Stomach (tissue), 9 donors: ENCODE results near the gene ANKRD55. TPM values are rescaled to one million over a fixed set of nuclear protein-coding genes. Genes with fewer than 3 reads are reported as not detected.
"Not testable (repeated sequence)": the region's sequence is repeated elsewhere in the genome, so short reads cannot be mapped to it uniquely, and the experiment has no call there.

Experiments
- DNase-seq, 2 donors: peaks; one replicate each; pipeline versions ENCODE4 v3.0.0 to v3.0.0-alpha.2; 2013 to 2019
- H3K27ac ChIP-seq, 5 donors: fragments of 200-600 bp in 4 of 5; sonication (generic) in 4 of 5; one replicate each; pipeline ENCODE4 v1.5.1; 2013 to 2019; ENCODE audit warnings: mild to moderate bottlenecking in 1 of 5, moderate library complexity in 1 of 5
- H3K27me3 ChIP-seq, 3 donors: fragments of 200-600 bp; sonication (generic); one replicate each; pipeline ENCODE4 v1.5.1; 2017 to 2019; ENCODE audit warnings: mixed run types in 1 of 3
- H3K36me3 ChIP-seq, 4 donors: fragments of 200-600 bp; sonication (generic); 1 replicate in 3 of 4; 2 replicates in 1 of 4; pipeline ENCODE4 v1.5.1; 2016 to 2019
- H3K4me1 ChIP-seq, 4 donors: fragments of 200-600 bp; sonication (generic); one replicate each; pipeline ENCODE4 v1.5.1; 2016 to 2019
- H3K4me3 ChIP-seq, 4 donors: fragments of 200-600 bp; sonication (generic) in 3 of 4; one replicate each; pipeline ENCODE4 v1.5.1; 2016 to 2019; ENCODE audit warnings: mild to moderate bottlenecking in 1 of 4
- H3K9me3 ChIP-seq, 4 donors: fragments of 200-600 bp; sonication (generic); one replicate each; pipeline ENCODE4 v1.5.1; 2016 to 2019
- CTCF ChIP-seq, 7 experiments: fragments of 450-650 bp in 4 of 7; fragments of 200-600 bp in 3 of 7; sonication (generic) in 3 of 7; IDR thresholded peaks; one replicate each; pipeline ENCODE4 v1.5.1; 2016 to 2019; ENCODE audit warnings: antibody characterized with exemption in 7 of 7, control low read depth in 2 of 7, mild to moderate bottlenecking in 1 of 7
- EP300 ChIP-seq: sonication (generic); formaldehyde crosslinking; IDR thresholded peaks from one replicate; pipeline ENCODE4 v1.6.1; 2017; ENCODE audit warnings: antibody characterized with exemption
- POLR2A ChIP-seq, 4 donors: fragments of 450-650 bp; IDR thresholded peaks; one replicate each; pipeline ENCODE4 v1.6.1; 2016; ENCODE audit warnings: antibody characterized with exemption in 4 of 4, control low read depth in 2 of 4, mild to moderate bottlenecking in 1 of 4, moderate library complexity in 1 of 4
- POLR2AphosphoS5 ChIP-seq, 3 donors: sonication (generic); formaldehyde crosslinking; IDR thresholded peaks; one replicate each; pipeline ENCODE4 v1.6.1; 2016; ENCODE audit warnings: antibody characterized with exemption in 3 of 3
- WGBS, 5 donors: extraction: QIAGEN DNeasy Blood & Tissue Kit in 3 of 5; methylation state at CpG; one replicate each; pipeline versions ENCODE4 v1.1.5 to v1.1.7; 2013 to 2018; 5-methylcytosine and 5-hydroxymethylcytosine counted together
- intact Hi-C: fragments of 100-400 bp; cut with DNase I; formaldehyde crosslinking; loops from one replicate; pipeline ENCODE4 v1.15.1; 2023; ENCODE audit warnings: low total_unique reads
- polyA plus RNA-seq, 3 donors: library from polyadenylated mRNA; stranded (reverse); fragments of 200-250 nt; gene quantifications; one replicate each; pipeline ENCODE4 v1.2.3, GENCODE V29; 2013
- total RNA-seq, 5 donors: library from RNA; depleted of rRNA; stranded (reverse); fragments of >200 nt; gene quantifications; one replicate each; pipeline versions ENCODE4 v1.1.0 to v1.2.3, GENCODE V29; 2014 to 2016
- donor health status: healthy with polysubstance abuse.
- donor health status: Bipolar disorder and iron deficiency.
- donor health status: healthy.

ANKRD55 gene
- total and polyA plus RNA-seq, 8 donors = 0.08 to 0.18 TPM; not detected in 6

GRCh38 chr5:56085193-56085592, 147.9 kb downstream of the ANKRD55 start:
- no peak overlapping the region for H3K4me3 ChIP-seq
- 42 to 67% (median 58%) methylated on average over 3 of the region's 3 CpGs for WGBS, 5 donors
- H3K27me3 ChIP-seq = no peaks in the 10 kb centered on the region
- DNase-seq = no peak
- intact Hi-C loops = no loop called here
- H3K9me3 ChIP-seq = no peaks in the 10 kb centered on the region
- peaks cover 4 to 11% (median 9%) of the 10 kb centered on the region in 4 donors for H3K4me1 ChIP-seq
- TF ChIP-seq POLR2A (IDR thresholded peaks at IDR 0.05) (no peak), CTCF (IDR thresholded peaks at IDR 0.05) (no peak), POLR2AphosphoS5 (IDR thresholded peaks at IDR 0.05) (no peak), EP300 (no peak)
- peak overlapping the region in 1 of 5 donors; percentile 25 for H3K27ac ChIP-seq
- H3K36me3 ChIP-seq = no peaks in the 10 kb centered on the region

GRCh38 chr5:56083286-56083854, 149.8 kb downstream of the ANKRD55 start:
- H3K27me3 ChIP-seq = no peaks in the 10 kb centered on the region
- no peak overlapping the region for H3K27ac ChIP-seq
- no peak for DNase-seq
- WGBS, 5 donors = 91 to 98% (median 93%) methylated on average over 20 of the region's 20 CpGs
- H3K36me3 ChIP-seq = no peaks in the 10 kb centered on the region
- H3K4me3 ChIP-seq = no peak overlapping the region
- TF ChIP-seq POLR2A (IDR thresholded peaks at IDR 0.05) = no peak
- TF ChIP-seq EP300 = no peak
- no peak for TF ChIP-seq CTCF (IDR thresholded peaks at IDR 0.05)
- no peak for TF ChIP-seq POLR2AphosphoS5 (IDR thresholded peaks at IDR 0.05)
- H3K4me1 ChIP-seq = peaks cover 5 to 13% (median 9%) of the 10 kb centered on the region in 4 donors
- H3K9me3 ChIP-seq = no peaks in the 10 kb centered on the region
- intact Hi-C loops = no loop called here

- DNase-seq, H3K36me3 ChIP-seq, H3K9me3 ChIP-seq, intact Hi-C loops, H3K4me3 ChIP-seq, H3K27me3 ChIP-seq: not testable (repeated sequence)
- peaks cover 7 to 16% (median 9%) of the 10 kb centered on the region in 4 donors for H3K4me1 ChIP-seq
- H3K27ac ChIP-seq = peak overlapping the region in 3 of 5 donors; percentile 30 to 42 (median 41)
Measured at GRCh38 chr5:56081053-56081642, 152.0 kb downstream of the ANKRD55 start.

- no peaks in the 10 kb centered on the region for H3K9me3 ChIP-seq
- peaks cover 7 to 16% (median 10%) of the 10 kb centered on the region in 4 donors for H3K4me1 ChIP-seq
- intact Hi-C loops = no loop called here
- TF ChIP-seq CTCF (IDR thresholded peaks at IDR 0.05) (no peak), POLR2A (IDR thresholded peaks at IDR 0.05) (no peak), POLR2AphosphoS5 (IDR thresholded peaks at IDR 0.05) (no peak), EP300 (no peak)
- peak overlapping the region in 3 of 5 donors; percentile 30 to 41 (median 38) for H3K27ac ChIP-seq
- DNase-seq = no peak
- no peak overlapping the region for H3K4me3 ChIP-seq
- 62 to 69% (median 68%) methylated on average over 2 of the region's 2 CpGs for WGBS, 5 donors
- no peaks in the 10 kb centered on the region for H3K27me3 ChIP-seq
- no peaks in the 10 kb centered on the region for H3K36me3 ChIP-seq
Measured at GRCh38 chr5:56080375-56081052, 152.6 kb downstream of the ANKRD55 start.

- H3K27me3 ChIP-seq, intact Hi-C loops, DNase-seq, H3K36me3 ChIP-seq, H3K9me3 ChIP-seq, H3K4me3 ChIP-seq: not testable (repeated sequence)
- Histone ChIP-seq H3K27ac (peak overlapping the region in 1 of 5 donors; percentile 20), H3K4me1 (peaks cover 7 to 16% (median 10%) of the 10 kb centered on the region in 4 donors)
- 89 to 97% (median 95%) methylated on average over 5 of the region's 5 CpGs for WGBS, 5 donors
Measured at GRCh38 chr5:56079157-56079500, 154.0 kb downstream of the ANKRD55 start.
